PFSK-1 (cell line): ENCODE results near the gene VPS13D.

ENCODE experiments used
- FOXP2 ChIP-seq: optimal IDR thresholded peaks from 2 replicates; pipeline ENCODE3; 2011; ENCODE audit warnings: borderline replicate concordance, control low read depth, inconsistent platforms; ENCODE audit not compliant: insufficient read depth; ENCODE audit errors: extremely low read length, extremely low read depth
- POLR2AphosphoS5 ChIP-seq: IDR thresholded peaks from 2 replicates; pipeline ENCODE4 v1.6.1; 2012; ENCODE audit warnings: low read depth, mild to moderate bottlenecking, control low read depth, low read length, moderate library complexity
- REST ChIP-seq, 2 experiments: IDR thresholded peaks; 2 replicates each; pipeline versions ENCODE4 v1.6.1 to v1.8.0; 2011 to 2012; ENCODE audit warnings: low read depth in 2 of 2, low read length in 2 of 2, control low read depth in 1 of 2, inconsistent platforms in 1 of 2, mild to moderate bottlenecking in 1 of 2, moderate library complexity in 1 of 2; ENCODE audit not compliant: insufficient read depth in 1 of 2
- SIN3A ChIP-seq: IDR thresholded peaks from 2 replicates; pipeline ENCODE4 v1.6.1; 2012; ENCODE audit warnings: mild to moderate bottlenecking, low read length, moderate library complexity, borderline replicate concordance; ENCODE audit not compliant: insufficient read depth
- TAF1 ChIP-seq: IDR thresholded peaks from 2 replicates; pipeline ENCODE4 v1.6.1; 2012; ENCODE audit warnings: low read length, control low read depth, borderline replicate concordance; ENCODE audit not compliant: insufficient read depth

Gene VPS13D

GRCh38 chr1:12527564-12527963, 297.7 kb downstream of the VPS13D start:
- TF ChIP-seq FOXP2 (no peak), POLR2AphosphoS5 (no peak), REST (IDR thresholded peaks at IDR 0.05; ENCODE audit: insufficient read depth in 1 of 2, low read depth in 2 of 2, low read length in 2 of 2) (no peak), SIN3A (no peak), TAF1 (no peak)

- TF ChIP-seq REST (IDR thresholded peaks at IDR 0.05; ENCODE audit: insufficient read depth in 1 of 2, low read depth in 2 of 2, low read length in 2 of 2) = no peak
- TF ChIP-seq FOXP2 = no peak
- TF ChIP-seq SIN3A = no peak
- TF ChIP-seq POLR2AphosphoS5 = no peak
- TF ChIP-seq TAF1 = no peak
Measured at GRCh38 chr1:12528021-12528852, 298.4 kb downstream of the VPS13D start.

- no peak for TF ChIP-seq POLR2AphosphoS5
- TF ChIP-seq FOXP2 = no peak
- TF ChIP-seq REST (IDR thresholded peaks at IDR 0.05; ENCODE audit: insufficient read depth in 1 of 2, low read depth in 2 of 2, low read length in 2 of 2) = no peak
- TF ChIP-seq TAF1 = no peak
- no peak for TF ChIP-seq SIN3A
Measured at GRCh38 chr1:12529640-12530174, 299.9 kb downstream of the VPS13D start.

GRCh38 chr1:12530462-12531178, 300.8 kb downstream of the VPS13D start:
- no peak for TF ChIP-seq FOXP2
- TF ChIP-seq POLR2AphosphoS5 = no peak
- TF ChIP-seq TAF1 = no peak
- no peak for TF ChIP-seq REST (IDR thresholded peaks at IDR 0.05; ENCODE audit: insufficient read depth in 1 of 2, low read depth in 2 of 2, low read length in 2 of 2)
